OCI-LY7 (cell line): ENCODE data around the gene MRPS27.

Experiments used
- CTCF ChIP-seq: fragments of 200-600 bp; sonication (generic); conservative IDR thresholded peaks from 2 replicates; pipeline ENCODE4 v1.5.1; 2014; ENCODE audit warnings: mild to moderate bottlenecking, antibody characterized with exemption, low read length, moderate library complexity, mixed read lengths
- EZH2phosphoT487 ChIP-seq: fragments of 200-600 bp; sonication (generic); IDR thresholded peaks from 2 replicates; pipeline ENCODE4 v1.6.1; 2018; ENCODE audit warnings: low read depth, borderline replicate concordance, mild to moderate bottlenecking, mixed run types, antibody characterized with exemption, low read length, moderate library complexity, mixed read lengths

GRCh38 chr5:72209147-72210115 is 110.6 kb downstream of the MRPS27 start:
- TF ChIP-seq CTCF (no peak), EZH2phosphoT487 (no peak)
